HEK293T (cell line): ENCODE measurements around the gene C1orf94.

ENCODE experiments used
- CTCF ChIA-PET: fragments of 350-600 bp; formaldehyde crosslinking; extraction: SDS; loops from one replicate; lab custom pipeline; 2021; ENCODE audit warnings: antibody characterized with exemption, inconsistent platforms; lab: Yijun Ruan, JAX
- POLR2A ChIA-PET: fragments of 350-600 bp; formaldehyde crosslinking; extraction: SDS; loops from one replicate; lab custom pipeline; 2020; ENCODE audit warnings: antibody characterized with exemption, inconsistent platforms; lab: Yijun Ruan, JAX
- DNase-seq: peaks from one replicate; pipeline ENCODE4 v3.0.0; 2012; ENCODE audit warnings: mixed read lengths; ENCODE audit errors: extremely low spot score
- ARNT ChIP-seq: fragments of 450-650 bp; IDR thresholded peaks from 2 replicates; pipeline ENCODE4 v1.6.1; 2017; ENCODE audit warnings: mild to moderate bottlenecking
- BHLHE40 ChIP-seq: fragments of 450-650 bp; IDR thresholded peaks from 2 replicates; pipeline ENCODE4 v1.6.1; 2016; ENCODE audit warnings: mild to moderate bottlenecking, moderate library complexity, borderline replicate concordance
- CTBP1 ChIP-seq: fragments of 450-650 bp; IDR thresholded peaks from 2 replicates; pipeline ENCODE4 v1.6.1; 2016; ENCODE audit warnings: borderline replicate concordance
- ELF4 ChIP-seq: fragments of 450-650 bp; IDR thresholded peaks from 2 replicates; pipeline ENCODE4 v1.6.1; 2017; ENCODE audit warnings: antibody characterized with exemption
- FOXA1 ChIP-seq: fragments of 450-650 bp; IDR thresholded peaks from 2 replicates; pipeline ENCODE4 v1.6.1; 2016; ENCODE audit warnings: mild to moderate bottlenecking
- FOXK2 ChIP-seq: fragments of 450-650 bp; IDR thresholded peaks from 2 replicates; pipeline ENCODE4 v1.6.1; 2016; ENCODE audit warnings: mild to moderate bottlenecking
- FOXM1 ChIP-seq: fragments of 450-650 bp; IDR thresholded peaks from 2 replicates; pipeline ENCODE4 v1.6.1; 2017; ENCODE audit warnings: mild to moderate bottlenecking, borderline replicate concordance
- HDGF ChIP-seq: fragments of 450-650 bp; IDR thresholded peaks from 2 replicates; pipeline ENCODE4 v1.6.1; 2017; ENCODE audit warnings: antibody characterized with exemption, borderline replicate concordance
- L3MBTL2 ChIP-seq: fragments of 450-650 bp; conservative IDR thresholded peaks from 2 replicates; pipeline ENCODE4 v1.6.1; 2016; ENCODE audit warnings: mild to moderate bottlenecking
- LEF1 ChIP-seq: fragments of 450-650 bp; IDR thresholded peaks from 2 replicates; pipeline ENCODE4 v1.6.1; 2017; ENCODE audit warnings: mild to moderate bottlenecking, borderline replicate concordance
- NFRKB ChIP-seq: fragments of 450-650 bp; IDR thresholded peaks from 2 replicates; pipeline ENCODE4 v1.6.1; 2016; ENCODE audit warnings: mild to moderate bottlenecking, moderate library complexity
- SP1 ChIP-seq: fragments of 450-650 bp; IDR thresholded peaks from 2 replicates; pipeline ENCODE4 v1.6.1; 2017
- SUZ12 ChIP-seq: fragments of 450-650 bp; IDR thresholded peaks from 2 replicates; pipeline ENCODE4 v1.6.1; 2016; ENCODE audit warnings: mild to moderate bottlenecking
- TARDBP ChIP-seq: fragments of 450-650 bp; IDR thresholded peaks from 2 replicates; pipeline ENCODE4 v1.6.1; 2016
- ZNF384 ChIP-seq: fragments of 450-650 bp; IDR thresholded peaks from 2 replicates; pipeline ENCODE4 v1.6.1; 2016
- TF ChIP-seq, protein P1 (sequence below): fragments of 450-650 bp; IDR thresholded peaks from 2 replicates; pipeline ENCODE4 v1.6.1; 2016

Gene C1orf94

GRCh38 chr1:34144766-34145165 is 31.9 kb upstream of the C1orf94 start:
- no peak for DNase-seq
- POLR2A ChIA-PET: no interaction called here
- TF ChIP-seq BHLHE40 (no peak), SP1 (no peak), FOXA1 (no peak), HDGF (no peak), FOXM1 (no peak), ELF4 (no peak), L3MBTL2 (no peak), TARDBP (no peak), CTBP1 (no peak), ARNT (no peak), SUZ12 (no peak), FOXK2 (no peak), ZNF384 (no peak), LEF1 (no peak)
- TF ChIP-seq, protein P1, sequence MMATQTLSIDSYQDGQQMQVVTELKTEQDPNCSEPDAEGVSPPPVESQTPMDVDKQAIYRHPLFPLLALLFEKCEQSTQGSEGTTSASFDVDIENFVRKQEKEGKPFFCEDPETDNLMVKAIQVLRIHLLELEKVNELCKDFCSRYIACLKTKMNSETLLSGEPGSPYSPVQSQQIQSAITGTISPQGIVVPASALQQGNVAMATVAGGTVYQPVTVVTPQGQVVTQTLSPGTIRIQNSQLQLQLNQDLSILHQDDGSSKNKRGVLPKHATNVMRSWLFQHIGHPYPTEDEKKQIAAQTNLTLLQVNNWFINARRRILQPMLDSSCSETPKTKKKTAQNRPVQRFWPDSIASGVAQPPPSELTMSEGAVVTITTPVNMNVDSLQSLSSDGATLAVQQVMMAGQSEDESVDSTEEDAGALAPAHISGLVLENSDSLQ: no peak
- CTCF ChIA-PET: interaction anchor here (0.6 to 1.4 kb wide), 2 partner anchors 18 to 500 kb away, joined by 3 read pairs; no protein-coding TSS in a partner anchor

DNA sequence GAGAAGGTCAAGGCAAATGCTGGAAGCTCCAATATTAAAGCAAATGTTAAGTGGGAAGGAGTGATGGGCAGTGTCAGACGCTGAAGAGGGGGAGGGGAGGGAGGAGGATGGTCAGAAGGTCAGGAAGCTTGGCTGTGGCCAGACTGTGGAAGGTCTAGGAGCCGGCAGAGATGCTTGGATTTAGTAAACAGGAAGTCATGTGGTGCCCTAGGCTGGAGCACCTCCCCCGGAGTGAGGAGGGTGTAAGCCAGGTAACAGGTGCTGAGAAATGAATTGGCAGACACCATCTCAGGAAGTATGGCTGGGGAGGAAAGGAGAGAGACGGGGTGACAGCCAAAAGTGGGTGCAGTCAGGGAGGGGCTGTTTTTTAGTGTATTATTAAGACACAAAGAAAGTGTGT is 29.4 kb upstream of the C1orf94 start:
- ChIA-PET POLR2A (no interaction called here), CTCF (no interaction called here)
- TF ChIP-seq SUZ12: no peak
- no peak for TF ChIP-seq ELF4
- no peak for TF ChIP-seq BHLHE40
- TF ChIP-seq FOXM1: no peak
- TF ChIP-seq FOXK2: no peak
- TF ChIP-seq TARDBP: no peak
- no peak for TF ChIP-seq ARNT
- TF ChIP-seq LEF1: no peak
- TF ChIP-seq ZNF384: no peak
- no peak for DNase-seq

DNA sequence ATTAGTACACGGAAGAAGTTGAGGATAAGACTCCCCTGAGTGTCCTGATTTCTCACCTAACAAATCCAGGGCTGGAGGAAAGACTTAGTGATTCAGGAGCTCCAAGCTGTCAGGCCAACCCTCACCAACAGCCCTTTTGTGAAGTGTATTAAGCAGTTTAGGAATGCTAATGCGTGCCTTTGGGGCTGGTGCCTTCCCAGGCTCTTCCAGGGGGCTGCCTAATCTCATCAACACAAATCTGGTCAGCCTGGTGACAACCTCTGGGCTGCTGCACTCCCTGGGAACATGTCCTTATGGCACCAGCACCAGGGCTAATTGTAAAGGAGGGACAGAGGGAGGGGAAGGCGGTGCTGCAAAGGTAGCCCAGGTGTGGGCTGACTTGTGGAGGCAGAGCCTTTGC is 27.2 kb upstream of the C1orf94 start:
- DNase-seq: no peak
- ChIA-PET CTCF (no interaction called here), POLR2A (no interaction called here)
- TF ChIP-seq LEF1 (no peak), FOXK2 (no peak), CTBP1 (no peak), ELF4 (no peak), ZNF384 (no peak), FOXM1 (no peak), SUZ12 (no peak)

DNA sequence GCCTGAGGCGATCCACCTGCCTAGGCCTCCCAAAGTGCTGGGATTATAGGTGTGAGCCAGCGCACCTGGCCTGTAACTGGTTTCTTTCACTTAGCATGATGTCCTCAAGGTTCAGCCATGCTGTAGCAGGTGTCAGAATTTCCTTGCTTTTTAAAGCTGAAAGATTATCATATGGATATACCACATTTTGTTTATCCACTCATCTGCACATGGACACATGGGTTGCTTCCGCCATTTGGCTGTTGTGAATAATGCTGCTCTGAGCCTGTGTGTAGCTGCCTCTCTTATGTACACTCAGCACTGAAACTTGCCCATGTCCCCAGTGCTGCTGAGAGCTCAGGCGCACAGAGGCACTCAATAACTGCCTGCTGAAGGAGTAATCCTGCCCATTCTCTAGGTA is 23.5 kb upstream of the C1orf94 start:
- POLR2A ChIA-PET: no interaction called here
- CTCF ChIA-PET: no interaction called here
- DNase-seq: no peak
- TF ChIP-seq, protein P1: no peak
- TF ChIP-seq TARDBP (no peak), ZNF384 (no peak), CTBP1 (no peak), LEF1 (no peak)

DNA sequence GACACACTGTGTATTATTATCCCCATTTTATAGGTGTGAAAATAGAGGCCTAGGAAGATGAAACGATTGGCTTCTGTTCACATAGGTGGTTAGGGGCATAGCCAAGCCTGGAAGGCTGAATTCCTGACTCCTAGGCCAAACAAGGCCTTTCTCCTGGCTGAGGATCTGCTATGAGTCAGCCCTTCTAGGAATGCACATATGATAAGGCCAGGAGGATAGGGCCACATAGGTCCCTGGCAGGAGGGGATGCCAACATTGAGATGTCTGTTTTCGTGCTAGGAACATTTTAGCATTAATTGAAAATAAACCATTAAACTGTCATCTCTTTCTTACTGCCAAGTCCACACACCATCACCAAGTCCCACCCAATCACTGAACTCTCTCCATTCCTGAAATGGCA is 20.8 kb upstream of the C1orf94 start:
- ChIA-PET POLR2A (no interaction called here), CTCF (interaction anchor here (0.5 kb wide), 1 partner anchor 328 kb away, joined by 3 read pairs; no protein-coding TSS in a partner anchor)
- TF ChIP-seq SP1 (no peak), ELF4 (no peak), NFRKB (no peak), LEF1 (no peak), ARNT (no peak), FOXK2 (no peak), HDGF (no peak), CTBP1 (no peak), FOXM1 (no peak), SUZ12 (no peak), ZNF384 (no peak), TARDBP (no peak), L3MBTL2 (no peak), FOXA1 (no peak), BHLHE40 (no peak)
- TF ChIP-seq, protein P1: no peak
- no peak for DNase-seq

- TF ChIP-seq FOXA1: no peak
- TF ChIP-seq ZNF384: no peak
- TF ChIP-seq LEF1: no peak
- TF ChIP-seq SP1: no peak
- no peak for DNase-seq
- ChIA-PET CTCF (no interaction called here), POLR2A (no interaction called here)
These were observed 20.0 kb upstream of the C1orf94 start for GRCh38 chr1:34156739-34157138.
